ENCODE results near the gene MIXL1.
"Not testable (repeated sequence)": the region's sequence is repeated elsewhere in the genome, so short reads cannot be mapped to it uniquely, and the experiment has no call there.

Gene MIXL1

DNA sequence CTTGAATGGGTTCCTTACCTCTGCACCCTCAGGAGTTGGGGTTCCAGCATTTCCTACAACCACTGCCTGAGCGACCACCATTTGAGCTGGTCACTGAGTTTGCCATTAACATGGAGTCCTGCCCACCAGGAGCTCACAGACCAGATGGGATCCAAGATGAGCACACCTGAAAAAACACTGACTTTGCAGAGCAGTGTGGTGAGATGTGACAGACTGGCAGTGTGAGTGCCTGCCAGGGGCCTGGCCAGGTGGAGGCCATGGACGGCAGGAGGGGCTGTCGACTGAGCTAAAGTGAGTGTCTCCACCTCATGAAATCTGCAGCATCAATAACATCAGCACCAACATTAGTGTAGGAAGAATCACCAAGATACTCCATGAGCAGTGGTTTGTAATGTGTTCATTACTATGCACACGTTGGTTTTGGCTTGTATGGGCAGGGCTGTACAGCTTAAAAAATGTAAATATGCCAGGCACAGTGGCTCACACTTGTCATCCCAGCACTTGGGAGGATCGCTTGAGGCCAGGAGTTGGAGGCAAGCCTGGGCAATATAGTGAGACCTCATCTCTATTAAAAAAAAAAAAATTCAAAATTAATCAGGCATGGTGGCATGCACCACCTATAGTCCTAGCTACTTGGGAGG is 12.2 kb upstream of the MIXL1 start:
- no peak for FAIRE-seq
- DNase-seq (ENCODE audit: insufficient read length, low spot score) = no peak

DNA sequence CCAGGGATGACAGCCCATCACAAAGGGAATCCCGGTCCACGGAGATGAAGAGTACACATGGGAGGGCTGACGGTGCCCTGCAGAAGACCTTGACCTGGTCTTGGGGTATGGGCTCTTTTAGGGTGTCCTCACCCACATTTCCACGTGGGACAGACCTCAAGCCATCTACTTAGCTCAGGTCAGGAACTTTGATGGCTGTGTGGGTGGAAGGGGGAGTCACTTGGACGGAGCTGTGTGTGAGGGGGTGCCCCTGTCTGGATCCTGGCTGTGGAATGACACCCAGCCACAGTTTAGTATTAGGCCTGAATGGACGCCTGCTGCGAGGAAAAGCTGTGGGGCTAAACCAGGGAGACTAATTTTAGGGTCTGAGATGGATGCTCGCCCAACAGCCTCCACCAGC is 10.9 kb upstream of the MIXL1 start:
- DNase-seq (ENCODE audit: insufficient read length, low spot score) (no peak), FAIRE-seq (no peak)

DNA sequence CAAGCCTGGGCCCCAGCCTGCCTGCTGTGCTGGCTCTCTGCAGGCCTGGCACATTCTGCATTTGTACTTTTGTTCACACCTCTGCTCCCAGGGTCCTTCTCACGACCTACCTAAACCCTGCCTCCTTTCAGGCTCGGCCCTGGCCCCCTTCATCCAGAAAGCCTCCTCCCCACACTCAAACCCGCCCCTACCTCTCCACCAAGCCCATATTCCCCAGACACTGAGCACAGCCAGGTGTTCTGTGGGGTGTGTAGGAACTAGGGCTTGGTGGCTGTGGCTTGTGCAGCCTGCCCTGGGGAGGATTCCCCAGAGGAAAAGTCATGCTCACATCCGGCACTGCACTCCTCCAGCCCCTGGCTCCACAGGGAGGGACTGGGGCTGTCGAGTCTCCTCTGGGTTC is 8.2 kb upstream of the MIXL1 start:
- FAIRE-seq (no peak), DNase-seq (ENCODE audit: insufficient read length, low spot score) (no peak)

DNA sequence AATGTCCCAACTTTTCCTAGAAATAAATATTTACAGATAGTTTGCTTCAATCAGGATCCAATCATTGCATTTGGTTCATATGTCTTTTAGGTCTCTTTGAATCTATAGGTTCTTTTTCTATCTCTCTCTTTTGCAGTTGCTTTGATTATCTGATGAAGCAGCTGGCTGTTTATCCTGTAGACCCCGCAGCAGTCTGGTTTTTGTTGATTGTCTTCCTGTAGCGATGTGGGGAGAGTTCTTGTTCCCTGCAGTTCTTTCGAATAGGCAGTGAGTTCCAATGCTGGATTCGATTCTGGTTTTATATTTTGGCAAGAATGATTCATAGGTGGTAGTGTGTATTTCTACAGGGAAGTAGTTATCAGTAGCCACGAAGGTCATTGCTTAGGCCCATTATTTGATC is 7.4 kb upstream of the MIXL1 start:
- DNase-seq (ENCODE audit: insufficient read length, low spot score) (no peak), FAIRE-seq (no peak)

DNA sequence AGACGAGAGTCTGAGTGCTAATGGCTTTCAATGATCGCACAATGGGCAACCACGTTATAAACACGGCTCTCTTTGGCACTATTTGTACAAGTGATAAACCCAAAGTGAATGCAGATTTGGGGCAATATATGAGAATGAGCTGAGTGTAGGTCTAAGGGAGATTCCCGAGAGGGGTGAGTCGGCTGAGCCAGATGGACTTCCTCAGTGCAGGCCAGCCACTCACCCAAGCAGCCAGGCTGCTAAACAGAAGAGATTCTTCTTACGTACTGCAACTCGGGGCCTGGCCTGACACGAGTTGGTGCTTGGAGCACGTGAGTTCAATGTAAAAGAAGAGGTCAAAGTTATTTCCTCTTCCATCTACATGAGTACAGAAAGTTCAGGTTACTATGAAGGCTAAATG is 6.2 kb upstream of the MIXL1 start:
- DNase-seq (ENCODE audit: insufficient read length, low spot score) (no peak), FAIRE-seq (peak; percentile 4)

DNA sequence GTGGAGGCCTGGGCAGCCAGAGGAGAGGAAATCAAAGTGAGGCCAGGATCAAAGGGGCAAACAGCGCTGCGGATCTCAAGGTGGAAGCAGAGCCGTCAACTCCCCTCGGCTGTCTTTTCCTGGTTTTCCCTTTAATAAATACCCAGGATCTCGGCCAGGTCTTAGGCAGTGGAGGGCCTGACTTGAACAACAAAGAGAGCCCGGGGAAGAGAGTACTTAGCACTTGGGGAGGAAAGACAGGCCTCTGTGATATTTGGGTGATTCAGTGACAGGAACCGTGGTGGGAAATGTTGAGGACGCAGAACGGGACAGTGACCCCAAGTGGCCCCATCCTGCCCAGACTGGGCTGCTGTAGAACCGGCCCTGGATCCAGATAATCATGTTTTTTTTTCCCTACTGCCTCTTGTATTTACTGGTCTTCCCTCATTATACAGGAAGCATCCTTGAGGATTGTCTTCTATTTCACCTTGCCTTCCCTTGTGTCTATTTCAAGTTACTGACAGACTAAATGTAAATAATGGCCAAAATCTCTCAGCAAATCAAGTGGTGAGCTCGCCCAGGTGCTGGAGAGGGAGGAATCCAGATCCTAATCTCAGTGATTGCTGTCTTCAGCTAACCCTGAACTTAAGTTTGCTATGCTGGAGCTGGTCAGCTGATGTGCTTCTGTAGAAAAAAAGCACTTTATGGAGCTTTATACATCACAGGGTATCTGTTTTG is 2.8 kb upstream of the MIXL1 start:
- FAIRE-seq = no peak

DNA sequence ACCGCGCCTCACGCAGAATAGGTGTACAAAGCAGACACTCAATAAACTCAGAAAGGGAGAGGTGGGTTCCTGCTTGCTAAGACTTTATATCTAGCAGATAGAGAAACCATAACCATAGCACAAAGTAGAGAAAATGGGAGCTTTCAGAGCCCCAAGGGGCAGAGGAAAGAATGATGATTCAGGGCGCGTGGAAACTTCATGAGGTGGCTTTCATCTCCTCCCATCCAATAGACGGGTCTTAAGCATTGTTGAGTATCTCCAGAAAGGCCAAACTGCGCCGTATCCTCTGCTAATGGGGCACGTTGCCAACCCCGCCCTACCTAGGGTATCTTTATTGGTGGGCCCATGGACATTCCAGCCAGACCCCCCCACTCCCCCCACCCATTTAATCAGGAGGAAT is 778 bp upstream of the MIXL1 start:
- no peak for DNase-seq (ENCODE audit: insufficient read length, low spot score)
- FAIRE-seq = no peak

More for the DNA sequence above, 2.8 kb upstream of the MIXL1 start:
- DNase-seq (ENCODE audit: insufficient read length, low spot score) = no peak

DNA sequence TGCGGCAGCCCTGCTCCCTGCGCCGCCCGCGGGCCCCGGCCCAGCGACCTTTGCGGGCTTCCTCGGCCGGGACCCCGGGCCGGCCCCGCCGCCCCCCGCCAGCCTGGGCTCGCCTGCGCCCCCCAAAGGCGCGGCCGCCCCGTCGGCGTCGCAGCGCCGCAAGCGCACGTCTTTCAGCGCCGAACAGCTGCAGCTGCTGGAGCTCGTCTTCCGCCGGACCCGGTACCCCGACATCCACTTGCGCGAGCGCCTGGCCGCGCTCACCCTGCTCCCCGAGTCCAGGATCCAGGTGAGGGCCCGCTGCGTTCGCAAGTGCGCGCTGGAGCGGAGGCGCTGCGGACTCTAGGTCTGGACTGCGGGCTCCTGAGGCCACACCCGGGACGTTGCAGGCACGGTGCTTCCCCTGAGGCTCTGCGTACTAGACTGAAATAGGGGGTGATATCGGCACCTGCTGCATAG is 351 bp downstream of the MIXL1 start:
- DNase-seq (ENCODE audit: insufficient read length, low spot score) (peak; percentile 41), FAIRE-seq (no peak)

DNA sequence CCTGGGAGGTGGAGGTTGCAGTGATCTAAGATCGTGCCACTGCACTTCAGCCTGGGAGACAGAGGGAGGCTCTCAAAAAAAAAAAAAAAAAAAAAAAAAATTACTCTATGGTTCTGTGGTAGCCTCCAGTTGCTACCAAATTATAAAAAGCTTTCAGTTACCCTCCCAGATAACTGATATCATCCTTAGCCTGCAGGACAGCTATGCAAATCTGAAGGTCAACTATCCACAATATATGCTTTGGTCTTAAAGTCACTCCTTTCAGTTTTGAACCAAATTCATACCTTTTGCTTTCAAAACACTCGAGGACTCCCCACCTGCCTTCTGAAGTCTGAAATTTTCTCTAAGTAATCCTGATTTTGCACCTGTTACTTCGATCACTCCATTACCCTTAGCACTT is 3.1 kb downstream of the MIXL1 start:
- DNase-seq (ENCODE audit: insufficient read length, low spot score) = no peak
- no peak for FAIRE-seq

DNA sequence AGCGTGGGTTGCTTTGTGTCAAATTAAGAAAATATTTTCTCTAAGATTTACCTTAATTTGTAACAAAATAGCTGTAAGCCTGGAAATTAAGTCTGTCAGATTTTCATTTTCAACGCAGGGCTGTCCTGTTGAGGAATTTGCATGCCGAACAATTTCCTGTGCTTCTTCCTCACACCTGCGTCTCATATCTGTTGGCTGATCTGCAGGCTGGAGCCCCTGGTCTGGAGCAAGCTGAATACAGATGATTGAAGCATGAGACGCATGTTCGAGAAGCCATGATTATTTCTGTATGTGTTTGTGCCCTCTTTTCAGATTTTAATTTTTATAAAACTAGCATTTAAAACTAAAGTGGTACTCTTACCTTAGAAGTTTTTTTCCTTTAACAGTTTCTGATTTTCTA is 9.8 kb downstream of the MIXL1 start:
- FAIRE-seq (no peak), DNase-seq (ENCODE audit: insufficient read length, low spot score) (no peak)

DNA sequence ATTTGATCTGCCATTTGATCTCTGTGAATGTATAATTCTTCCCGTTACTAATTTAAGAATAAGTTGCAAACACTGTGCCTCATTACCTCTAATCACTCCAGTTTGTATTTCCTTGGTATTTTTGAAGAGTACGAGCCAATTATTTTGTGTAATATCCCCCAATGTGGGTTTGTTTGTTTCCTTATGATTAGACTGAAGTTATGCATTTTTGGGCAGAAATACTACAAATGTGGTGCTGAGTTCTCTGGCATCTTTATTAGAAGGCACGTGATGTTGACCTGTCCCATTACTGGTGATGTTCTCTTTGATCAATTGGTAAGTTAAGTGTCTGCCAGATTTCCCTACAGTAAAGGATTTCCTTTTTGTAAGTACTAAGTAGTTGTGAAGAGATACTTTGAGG is 10.3 kb downstream of the MIXL1 start:
- no peak for DNase-seq (ENCODE audit: insufficient read length, low spot score)
- no peak for FAIRE-seq

DNA sequence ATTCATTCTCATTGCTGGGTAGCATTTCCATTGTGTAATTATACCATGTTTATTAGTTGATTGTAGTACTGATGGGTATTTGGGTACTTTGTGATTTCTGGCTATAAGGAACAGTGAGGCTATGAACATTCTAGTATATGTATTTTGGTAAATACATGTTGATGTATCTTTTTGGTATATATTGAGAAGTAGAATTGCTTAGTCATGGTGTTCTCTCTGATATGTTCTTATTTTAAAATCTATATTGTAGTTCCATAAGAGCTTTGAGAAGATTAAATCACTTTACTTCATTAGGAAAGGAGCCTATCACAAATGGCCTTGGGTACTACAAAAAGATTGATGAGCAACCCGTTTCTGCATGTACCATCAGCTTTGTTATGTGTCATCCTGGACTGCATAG is 13.4 kb downstream of the MIXL1 start:
- DNase-seq (ENCODE audit: insufficient read length, low spot score) (no peak), FAIRE-seq (no peak)

DNA sequence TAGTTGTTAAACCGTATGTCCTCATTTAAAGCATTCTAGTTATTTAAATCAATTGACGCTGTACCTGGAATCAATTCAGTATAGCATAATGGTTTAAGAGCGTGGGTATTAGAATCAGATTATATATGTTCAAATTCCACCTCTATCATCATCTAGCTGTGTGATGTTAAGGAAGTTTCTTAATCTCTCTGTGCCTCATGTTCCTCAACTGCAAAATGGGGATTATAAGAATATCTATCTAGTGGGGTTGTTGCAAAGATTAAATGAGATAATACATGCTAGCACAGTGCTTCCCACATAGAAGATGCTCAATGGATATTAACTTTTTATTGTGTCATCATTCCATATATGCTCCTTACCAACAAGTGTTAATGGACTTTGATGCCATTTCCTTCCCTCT is 16.0 kb downstream of the MIXL1 start:
- FAIRE-seq (no peak), DNase-seq (ENCODE audit: insufficient read length, low spot score) (no peak)

DNA sequence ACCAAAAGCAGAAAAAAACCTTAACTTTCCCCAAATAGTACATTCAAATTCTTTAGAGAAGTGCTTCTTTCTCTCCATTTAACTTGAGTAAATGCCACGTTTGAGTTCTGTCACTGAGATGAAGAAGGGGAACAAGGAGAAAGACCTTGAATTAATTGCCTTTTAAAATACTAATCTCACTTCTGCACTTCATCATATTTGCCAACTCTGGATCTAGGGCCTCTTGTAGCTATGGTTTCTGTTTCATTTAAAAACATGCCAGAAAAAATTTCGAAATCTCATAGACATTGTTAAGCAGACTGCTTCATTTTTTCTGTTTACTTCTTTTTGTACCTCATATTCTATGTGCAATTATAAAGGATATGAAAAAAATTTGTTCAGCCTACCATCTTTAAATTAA is 24.6 kb downstream of the MIXL1 start:
- DNase-seq (ENCODE audit: insufficient read length, low spot score) = no peak
- no peak for FAIRE-seq

DNA sequence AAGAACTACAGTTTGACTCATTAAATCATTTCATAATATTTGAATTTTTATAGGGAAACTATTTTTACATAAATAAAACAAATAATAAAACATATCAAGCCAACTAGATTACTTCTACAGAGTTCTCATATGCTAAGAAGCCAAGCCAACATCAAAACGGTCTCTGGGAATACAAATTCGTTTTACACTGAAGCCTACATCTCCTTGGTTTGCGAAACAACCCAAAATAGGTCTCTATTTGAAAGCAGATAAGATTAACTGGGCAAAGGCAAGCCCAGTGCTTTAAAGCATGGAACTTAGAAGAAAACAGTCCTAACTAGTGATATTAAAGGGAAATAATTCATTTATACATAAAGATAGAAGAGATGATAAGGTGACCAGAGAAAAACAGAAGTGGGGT is 25.3 kb downstream of the MIXL1 start:
- FAIRE-seq (no peak), DNase-seq (ENCODE audit: insufficient read length, low spot score) (no peak)

DNA sequence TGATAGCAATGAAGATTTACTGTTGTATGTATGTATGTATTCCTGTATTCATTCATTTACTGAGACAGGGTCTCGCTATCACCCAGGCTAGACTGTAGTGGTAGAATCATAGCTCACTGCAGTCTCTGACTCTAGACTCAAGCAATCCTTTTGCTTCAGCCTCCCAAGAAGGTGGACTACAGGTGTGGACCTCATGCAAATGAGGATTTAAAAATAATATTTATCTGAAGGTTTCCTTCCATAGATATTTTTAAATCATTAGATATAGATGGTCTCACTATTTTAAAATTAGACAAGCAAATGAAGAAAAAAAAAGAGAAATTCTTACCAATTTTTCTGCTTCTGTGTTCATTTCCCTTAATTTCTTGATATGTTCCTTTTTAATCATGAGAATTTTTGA is 27.0 kb downstream of the MIXL1 start:
- FAIRE-seq = no peak
- no peak for DNase-seq (ENCODE audit: insufficient read length, low spot score)

DNA sequence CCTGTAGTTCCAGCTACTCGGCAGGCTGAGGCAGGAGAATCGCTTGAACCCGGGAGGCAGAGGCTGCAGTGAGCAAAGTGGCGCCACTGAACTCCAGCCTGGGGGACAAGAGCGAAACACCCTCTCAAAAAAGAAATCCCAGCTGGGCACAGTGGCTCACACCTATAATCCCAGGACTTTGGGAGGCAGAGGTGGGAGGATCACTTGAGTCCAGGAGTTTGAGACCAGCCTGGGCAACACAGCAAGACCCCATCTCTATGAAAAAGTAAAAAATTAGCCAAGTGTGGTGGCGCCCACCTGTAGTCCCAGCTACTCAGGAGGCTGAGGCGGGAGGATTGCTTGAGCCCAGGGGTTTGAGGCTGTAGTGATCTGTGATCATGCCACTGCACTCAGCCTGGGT is 29.4 kb downstream of the MIXL1 start:
- FAIRE-seq; DNase-seq (ENCODE audit: insufficient read length, low spot score): not testable (repeated sequence)

DNA sequence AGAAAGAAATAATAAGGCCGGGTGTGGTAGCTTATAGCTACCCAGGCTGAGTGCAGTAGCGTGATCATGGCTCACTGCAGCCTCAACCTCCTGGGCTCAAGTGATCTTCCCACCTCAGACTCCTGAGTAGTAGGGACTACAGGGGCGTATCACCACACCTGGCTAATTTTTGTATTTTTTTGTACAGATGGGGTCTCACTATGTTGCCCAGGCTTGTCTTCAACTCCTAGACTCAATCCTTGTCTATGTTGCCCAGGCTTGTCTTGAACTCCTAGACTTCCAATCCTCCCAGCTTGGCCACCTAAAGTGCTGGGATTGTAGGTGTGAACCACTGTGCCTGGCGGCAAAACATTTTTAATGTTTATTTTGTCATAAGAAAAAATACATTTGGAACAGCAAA is 30.5 kb downstream of the MIXL1 start:
- FAIRE-seq (no peak), DNase-seq (ENCODE audit: insufficient read length, low spot score) (no peak)

DNA sequence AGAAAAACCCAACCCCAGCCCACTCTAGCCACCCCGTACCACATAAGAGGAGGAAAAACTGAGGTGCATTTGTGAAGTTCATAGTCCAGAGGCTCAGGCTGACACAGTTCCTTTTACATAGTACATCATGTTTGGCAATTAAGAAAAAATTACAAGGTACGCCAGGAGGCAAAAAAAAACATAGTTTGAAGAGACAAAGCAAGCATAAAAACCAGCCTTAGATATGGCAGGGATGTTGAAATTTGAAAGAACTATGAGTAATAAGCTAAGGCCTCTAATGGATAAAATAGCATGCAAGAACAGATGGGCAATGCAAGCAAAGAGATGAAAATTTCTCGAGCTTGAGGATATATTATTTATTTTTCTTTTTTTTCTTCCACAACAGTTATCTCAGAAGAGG is 31.9 kb downstream of the MIXL1 start:
- DNase-seq (ENCODE audit: insufficient read length, low spot score) = no peak
- no peak for FAIRE-seq

DNA sequence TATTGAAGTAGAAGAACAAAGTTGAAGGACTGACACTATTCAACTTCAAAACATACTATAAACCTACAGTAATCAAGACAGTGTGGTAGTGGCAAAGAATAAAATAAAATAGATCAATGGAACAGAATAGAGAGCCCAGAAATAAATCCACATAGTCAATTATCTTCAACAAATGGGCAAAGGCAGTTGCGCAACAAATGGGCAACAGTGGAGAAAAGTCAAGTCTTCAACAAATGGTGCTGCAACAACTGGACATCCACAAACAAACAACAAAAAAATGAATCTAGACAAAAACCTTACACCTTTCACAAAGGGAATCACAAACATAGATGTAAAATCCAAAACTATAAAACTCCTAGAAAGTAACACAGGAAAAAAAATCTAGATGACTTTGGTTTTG is 38.4 kb downstream of the MIXL1 start:
- FAIRE-seq (no peak), DNase-seq (ENCODE audit: insufficient read length, low spot score) (no peak)

DNA sequence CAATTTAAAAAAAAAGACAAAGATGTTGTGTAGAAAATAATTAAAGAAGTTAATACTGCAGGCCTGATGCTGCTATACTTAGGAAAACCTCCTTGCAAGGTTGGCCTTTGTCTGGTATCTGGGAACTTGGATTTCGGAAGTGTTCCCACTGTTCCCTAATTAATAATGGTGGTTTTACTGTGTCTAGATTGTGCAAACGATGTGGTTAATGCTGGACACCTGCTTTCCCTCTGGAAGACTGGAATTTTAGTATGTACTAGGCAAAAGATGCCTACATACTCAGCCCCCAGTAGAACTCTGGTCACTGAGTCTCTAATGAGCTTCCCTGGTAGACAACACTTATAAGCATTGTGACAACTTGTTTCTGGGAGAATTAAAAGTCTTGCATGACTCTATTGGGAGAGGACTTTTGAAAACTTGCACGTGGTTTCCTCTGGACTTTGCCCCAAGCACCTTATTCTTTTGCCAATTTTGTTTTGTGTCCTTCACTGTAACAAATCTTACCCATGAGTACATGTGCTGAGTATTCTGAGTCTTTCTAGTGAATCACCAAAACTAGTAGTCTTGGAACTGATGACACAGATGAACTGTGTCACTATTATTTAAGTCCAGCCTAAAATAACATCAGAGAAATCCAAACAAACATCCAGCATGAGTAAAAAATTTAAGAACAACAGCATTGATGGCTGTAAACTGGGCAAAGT is 45.1 kb downstream of the MIXL1 start:
- DNase-seq (ENCODE audit: insufficient read length, low spot score) (no peak), FAIRE-seq (no peak)
